IMR-90 (cell line): ENCODE measurements around the gene RNF6. TPM values are rescaled to one million over a fixed set of nuclear protein-coding genes. Genes with fewer than 3 reads are reported as not detected.

Experiments used
- ATAC-seq: fragments of 200-7000 bp; cut with Tn5 transposase; 2 replicates; pipeline ENCODE4 v1.9.1; 2020; ENCODE audit warnings: low read depth, mild to moderate bottlenecking, moderate library complexity
- BruUV-seq: library from RNA; stranded (reverse); fragments of 400-500 nt; replicated peaks from 2 replicates; lab custom pipeline; 2021; lab: Mats Ljungman, UMichigan
- CTCF ChIA-PET: fragments of 300-600 bp; formaldehyde crosslinking; extraction: SDS; loops from one replicate; lab custom pipeline; 2021; ENCODE audit warnings: antibody characterized with exemption; lab: Yijun Ruan, JAX
- POLR2A ChIA-PET: fragments of 300-600 bp; sonication (Branson Sonifier 250); formaldehyde crosslinking; loops from one replicate; lab custom pipeline; 2022; ENCODE audit warnings: antibody characterized with exemption; ENCODE audit not compliant: unreplicated experiment; lab: Charles Lee
- DNase-seq: peaks from one replicate; pipeline ENCODE4 v3.0.0; 2013
- H2AFZ ChIP-seq: replicated peaks from 2 replicates; pipeline ENCODE3; 2013; ENCODE audit warnings: low read length, mild to moderate bottlenecking; ENCODE audit not compliant: poor library complexity
- H2AK5ac ChIP-seq: 2 replicates; pipeline ENCODE4 v1.6.1; 2013; ENCODE audit warnings: low read depth, low read length, inconsistent platforms
- H2AK9ac ChIP-seq: replicated peaks from 2 replicates; pipeline ENCODE3; 2013; ENCODE audit warnings: mild to moderate bottlenecking, low read depth, low read length, moderate library complexity; ENCODE audit not compliant: poor library complexity
- H2BK120ac ChIP-seq: 2 replicates; pipeline ENCODE4 v1.6.1; 2013; ENCODE audit warnings: low read depth, low read length, inconsistent platforms
- H2BK15ac ChIP-seq: 3 replicates; pipeline ENCODE4 v1.6.1; 2013; ENCODE audit warnings: low read depth, low read length, inconsistent platforms
- H2BK20ac ChIP-seq: 2 replicates; pipeline ENCODE4 v1.6.1; 2013; ENCODE audit warnings: low read depth, mild to moderate bottlenecking, inconsistent platforms, low read length, moderate library complexity
- H2BK5ac ChIP-seq: 2 replicates; pipeline ENCODE4 v1.6.1; 2013; ENCODE audit warnings: mild to moderate bottlenecking, low read depth, low read length, inconsistent platforms; ENCODE audit not compliant: poor library complexity, severe bottlenecking
- H3K14ac ChIP-seq: replicated peaks from 2 replicates; pipeline ENCODE4 v1.6.1; 2013; ENCODE audit warnings: low read depth, low read length, inconsistent platforms
- H3K18ac ChIP-seq: 2 replicates; pipeline ENCODE4 v1.6.1; 2013; ENCODE audit warnings: low read depth, low read length, control low read depth
- H3K23ac ChIP-seq: 2 replicates; pipeline ENCODE4 v1.6.1; 2013; ENCODE audit warnings: low read depth, low read length, inconsistent platforms
- H3K27ac ChIP-seq: 2 replicates; pipeline ENCODE4 v1.5.1; 2013; ENCODE audit warnings: mild to moderate bottlenecking, control low read depth, low read length; ENCODE audit not compliant: insufficient read depth
- H3K27me3 ChIP-seq: 2 replicates; pipeline ENCODE4 v1.6.1; 2013; ENCODE audit warnings: low read length; ENCODE audit not compliant: control insufficient read depth, insufficient read depth
- H3K36me3 ChIP-seq: 2 replicates; pipeline ENCODE4 v1.6.1; 2013; ENCODE audit warnings: low read length, mixed read lengths; ENCODE audit not compliant: control insufficient read depth, insufficient read depth
- H3K4ac ChIP-seq: 2 replicates; pipeline ENCODE4 v1.6.1; 2013; ENCODE audit warnings: low read depth, low read length, inconsistent platforms
- H3K4me1 ChIP-seq: 2 replicates; pipeline ENCODE4 v1.6.1; 2013; ENCODE audit warnings: low read length, mixed read lengths; ENCODE audit not compliant: control insufficient read depth, insufficient read depth
- H3K4me2 ChIP-seq: 2 replicates; pipeline ENCODE4 v1.6.1; 2013; ENCODE audit warnings: low read depth, mild to moderate bottlenecking, control low read depth, low read length, moderate library complexity
- H3K4me3 ChIP-seq: 2 replicates; pipeline ENCODE4 v1.5.1; 2013; ENCODE audit warnings: low read depth, mild to moderate bottlenecking, control low read depth, low read length, moderate library complexity; ENCODE audit not compliant: insufficient read depth
- H3K56ac ChIP-seq: 2 replicates; pipeline ENCODE4 v1.6.1; 2013; ENCODE audit warnings: low read length, inconsistent platforms; ENCODE audit not compliant: insufficient read depth; ENCODE audit errors: extremely low read depth
- H3K79me1 ChIP-seq, 2 experiments: 2 replicates each; pipeline ENCODE4 v1.6.1; 2013; ENCODE audit warnings: low read length in 2 of 2, inconsistent platforms in 1 of 2, low read depth in 1 of 2
- H3K9ac ChIP-seq: 2 replicates; pipeline ENCODE4 v1.6.1; 2013; ENCODE audit warnings: low read depth, low read length, control low read depth
- H3K9me1 ChIP-seq: 2 replicates; pipeline ENCODE4 v1.6.1; 2013; ENCODE audit warnings: low read length, inconsistent platforms; ENCODE audit not compliant: insufficient read depth
- H3K9me3 ChIP-seq: 2 replicates; pipeline ENCODE4 v1.6.1; 2013; ENCODE audit warnings: low read length; ENCODE audit not compliant: control insufficient read depth, insufficient read depth
- H4K20me1 ChIP-seq: 2 replicates; pipeline ENCODE4 v1.6.1; 2013; ENCODE audit warnings: low read length, inconsistent platforms; ENCODE audit not compliant: insufficient read depth
- H4K5ac ChIP-seq: 2 replicates; pipeline ENCODE4 v1.6.1; 2013; ENCODE audit warnings: mild to moderate bottlenecking, low read depth, low read length, control low read depth
- H4K8ac ChIP-seq, 2 experiments: 2 replicates each; pipeline ENCODE4 v1.6.1; 2013; ENCODE audit warnings: low read depth in 2 of 2, low read length in 2 of 2, control low read depth in 1 of 2, inconsistent platforms in 1 of 2
- H4K91ac ChIP-seq: 2 replicates; pipeline ENCODE4 v1.6.1; 2013; ENCODE audit warnings: low read depth, low read length, inconsistent platforms; ENCODE audit not compliant: insufficient read depth
- BHLHE40 ChIP-seq: fragments of 150-350 bp; IDR thresholded peaks from 2 replicates; pipeline ENCODE4 v1.6.1; 2016; ENCODE audit warnings: mild to moderate bottlenecking, low read depth, low read length
- CEBPB ChIP-seq: IDR thresholded peaks from 2 replicates; pipeline ENCODE4 v1.6.1; 2012; ENCODE audit warnings: low read depth, low read length, improper control_type of control experiment
- FOS ChIP-seq: fragments of 150-350 bp; IDR thresholded peaks from 2 replicates; pipeline ENCODE4 v1.6.1; 2016; ENCODE audit warnings: low read depth, low read length
- MAFK ChIP-seq: IDR thresholded peaks from 2 replicates; pipeline ENCODE4 v1.6.1; 2012; ENCODE audit warnings: low read depth, low read length, improper control_type of control experiment
- NFE2L2 ChIP-seq: fragments of 150-350 bp; IDR thresholded peaks from 2 replicates; pipeline ENCODE4 v1.6.1; 2016; ENCODE audit warnings: low read depth, mild to moderate bottlenecking, low read length
- POLR2A ChIP-seq: IDR thresholded peaks from 2 replicates; pipeline ENCODE4 v1.6.1; 2012; ENCODE audit warnings: mild to moderate bottlenecking, low read depth, low read length
- RAD21 ChIP-seq: IDR thresholded peaks from 2 replicates; pipeline ENCODE4 v1.6.1; 2012; ENCODE audit warnings: low read length, improper control_type of control experiment
- RCOR1 ChIP-seq: IDR thresholded peaks from 2 replicates; pipeline ENCODE4 v1.6.1; 2012; ENCODE audit warnings: mild to moderate bottlenecking, low read length, improper control_type of control experiment; ENCODE audit not compliant: insufficient replicate concordance
- RFX5 ChIP-seq: IDR thresholded peaks from 2 replicates; pipeline ENCODE4 v1.8.0; 2012; ENCODE audit warnings: low read depth, mild to moderate bottlenecking, low read length, moderate library complexity
- WGBS, 2 experiments: methylation state at CpG; one replicate each; pipeline versions ENCODE4 v1.1.5 to v1.1.7; 2013; ENCODE audit warnings: missing lambda C conversion rate in 2 of 2; ENCODE audit not compliant: insufficient read length in 1 of 2; ENCODE audit errors: extremely low coverage in 2 of 2; 5-methylcytosine and 5-hydroxymethylcytosine counted together
- dilution Hi-C: fragments of 300-500 bp; cut with HindIII; formaldehyde crosslinking; loops from one replicate; pipeline ENCODE4 v1.14.3; 2018; ENCODE audit warnings: low sequenced_read_pairs; ENCODE audit not compliant: unreplicated experiment
- in situ Hi-C: fragments of 300-500 bp; cut with MboI; formaldehyde crosslinking; loops from 3 replicates; pipeline ENCODE4 v1.14.3; 2019; ENCODE audit warnings: low sequenced_read_pairs, inconsistent platforms, mixed read lengths
- intact Hi-C: fragments of 100-400 bp; cut with micrococcal nuclease; formaldehyde crosslinking; loops from 2 replicates; pipeline ENCODE4 v1.10.0; 2022
- polyA plus RNA-seq, 3 experiments: library from polyadenylated mRNA; depleted of rRNA; stranded (reverse); fragments of >200 nt; gene quantifications; 2 replicates each; pipeline ENCODE4 v1.2.3, GENCODE V29; 2012; ENCODE audit warnings: low replicate concordance in 1 of 3
- total RNA-seq: library from RNA; depleted of rRNA; stranded (reverse); fragments of >200 nt; gene quantifications from 2 replicates; pipeline ENCODE4 v1.2.3, GENCODE V29; 2012
- TF ChIP-seq, protein P1 (sequence below): conservative IDR thresholded peaks from 2 replicates; pipeline ENCODE4 v1.5.1; 2012; ENCODE audit warnings: mild to moderate bottlenecking, low read depth, low read length, improper control_type of control experiment
- TF ChIP-seq, protein P2 (sequence below): fragments of 150-350 bp; IDR thresholded peaks from 2 replicates; pipeline ENCODE4 v1.6.1; 2017; ENCODE audit warnings: mild to moderate bottlenecking, antibody characterized with exemption, low read length, low read depth
- TF ChIP-seq, protein P3 (sequence below): fragments of 150-350 bp; IDR thresholded peaks from 2 replicates; pipeline ENCODE4 v1.6.1; 2016; ENCODE audit warnings: low read depth, mild to moderate bottlenecking, low read length, moderate library complexity, borderline replicate concordance

RNF6 gene
- total and polyA plus RNA-seq, 2 of the 4 experiments (the other 2 are of a cell fraction) = 22.9 to 33.3 TPM

DNA sequence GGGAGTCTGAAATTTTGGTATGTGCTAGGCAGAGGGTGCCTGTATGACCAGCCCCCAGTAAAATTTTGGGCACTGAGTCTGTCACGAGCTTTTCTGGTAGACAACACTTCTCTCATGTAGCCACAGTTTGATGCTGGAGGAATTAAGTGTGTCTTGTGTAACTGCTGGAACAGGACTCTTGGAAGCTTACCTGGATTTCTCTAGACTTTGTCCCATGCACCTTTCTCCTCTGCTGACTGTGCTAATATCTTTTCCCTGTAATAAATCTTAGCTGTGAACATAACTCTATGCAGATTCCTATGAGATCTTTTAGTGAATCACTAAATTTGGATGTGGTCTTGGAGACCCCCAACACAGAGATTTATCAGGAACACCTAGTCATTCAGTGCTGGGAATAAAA is 13.8 kb downstream of the RNF6 start:
- ChIA-PET POLR2A (no interaction called here), CTCF (no interaction called here)
- Histone ChIP-seq H3K23ac (no peak overlapping the region), H3K4ac (no peak overlapping the region), H2BK120ac (no peak overlapping the region), H3K14ac (no peak overlapping the region), H3K4me3 (no peak overlapping the region), H4K8ac (no peak overlapping the region), H3K56ac (no peak overlapping the region), H2BK15ac (no peak overlapping the region), H2AK9ac (no peak overlapping the region), H2AK5ac (no peak overlapping the region), H4K20me1 (no peaks in the 10 kb centered on the region), H4K5ac (no peak overlapping the region), H2BK20ac (no peak overlapping the region), H2BK5ac (no peak overlapping the region), H4K91ac (no peak overlapping the region), H3K9me3 (no peaks in the 10 kb centered on the region), H3K4me2 (no peak overlapping the region), H2AFZ (no peak overlapping the region), H3K4me1 (no peaks in the 10 kb centered on the region), H3K27me3 (no peaks in the 10 kb centered on the region), H3K36me3 (peaks cover 14% of the 10 kb centered on the region), H3K9ac (no peak overlapping the region), H3K18ac (no peak overlapping the region), H3K79me1 (no peaks in the 10 kb centered on the region), H3K9me1 (peaks cover 5% of the 10 kb centered on the region; the same call in 1 of the 2 replicates), H3K27ac (no peak overlapping the region)
- no CpG with 5 or more reads among the region's 1 CpG for WGBS, 2 experiments
- DNase-seq = no peak
- TF ChIP-seq MAFK (no peak), RFX5 (no peak), CEBPB (no peak), BHLHE40 (no peak), POLR2A (no peak), RCOR1 (no peak), FOS (no peak), RAD21 (no peak), NFE2L2 (no peak)
- TF ChIP-seq, protein P1, sequence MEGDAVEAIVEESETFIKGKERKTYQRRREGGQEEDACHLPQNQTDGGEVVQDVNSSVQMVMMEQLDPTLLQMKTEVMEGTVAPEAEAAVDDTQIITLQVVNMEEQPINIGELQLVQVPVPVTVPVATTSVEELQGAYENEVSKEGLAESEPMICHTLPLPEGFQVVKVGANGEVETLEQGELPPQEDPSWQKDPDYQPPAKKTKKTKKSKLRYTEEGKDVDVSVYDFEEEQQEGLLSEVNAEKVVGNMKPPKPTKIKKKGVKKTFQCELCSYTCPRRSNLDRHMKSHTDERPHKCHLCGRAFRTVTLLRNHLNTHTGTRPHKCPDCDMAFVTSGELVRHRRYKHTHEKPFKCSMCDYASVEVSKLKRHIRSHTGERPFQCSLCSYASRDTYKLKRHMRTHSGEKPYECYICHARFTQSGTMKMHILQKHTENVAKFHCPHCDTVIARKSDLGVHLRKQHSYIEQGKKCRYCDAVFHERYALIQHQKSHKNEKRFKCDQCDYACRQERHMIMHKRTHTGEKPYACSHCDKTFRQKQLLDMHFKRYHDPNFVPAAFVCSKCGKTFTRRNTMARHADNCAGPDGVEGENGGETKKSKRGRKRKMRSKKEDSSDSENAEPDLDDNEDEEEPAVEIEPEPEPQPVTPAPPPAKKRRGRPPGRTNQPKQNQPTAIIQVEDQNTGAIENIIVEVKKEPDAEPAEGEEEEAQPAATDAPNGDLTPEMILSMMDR = no peak
- TF ChIP-seq, protein P2, sequence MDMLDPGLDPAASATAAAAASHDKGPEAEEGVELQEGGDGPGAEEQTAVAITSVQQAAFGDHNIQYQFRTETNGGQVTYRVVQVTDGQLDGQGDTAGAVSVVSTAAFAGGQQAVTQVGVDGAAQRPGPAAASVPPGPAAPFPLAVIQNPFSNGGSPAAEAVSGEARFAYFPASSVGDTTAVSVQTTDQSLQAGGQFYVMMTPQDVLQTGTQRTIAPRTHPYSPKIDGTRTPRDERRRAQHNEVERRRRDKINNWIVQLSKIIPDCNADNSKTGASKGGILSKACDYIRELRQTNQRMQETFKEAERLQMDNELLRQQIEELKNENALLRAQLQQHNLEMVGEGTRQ = no peak
- TF ChIP-seq, protein P3, sequence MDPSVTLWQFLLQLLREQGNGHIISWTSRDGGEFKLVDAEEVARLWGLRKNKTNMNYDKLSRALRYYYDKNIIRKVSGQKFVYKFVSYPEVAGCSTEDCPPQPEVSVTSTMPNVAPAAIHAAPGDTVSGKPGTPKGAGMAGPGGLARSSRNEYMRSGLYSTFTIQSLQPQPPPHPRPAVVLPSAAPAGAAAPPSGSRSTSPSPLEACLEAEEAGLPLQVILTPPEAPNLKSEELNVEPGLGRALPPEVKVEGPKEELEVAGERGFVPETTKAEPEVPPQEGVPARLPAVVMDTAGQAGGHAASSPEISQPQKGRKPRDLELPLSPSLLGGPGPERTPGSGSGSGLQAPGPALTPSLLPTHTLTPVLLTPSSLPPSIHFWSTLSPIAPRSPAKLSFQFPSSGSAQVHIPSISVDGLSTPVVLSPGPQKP = no peak
- dilution Hi-C loops = no loop called here
- intact Hi-C loops = no loop called here
- BruUV-seq = no TSS peak
- no peak for ATAC-seq
- in situ Hi-C loops = no loop called here
